HK-2 (cell line): ENCODE measurements around the gene ATXN7L3B.

Experiments used
- DNase-seq: peaks from one replicate; pipeline ENCODE4 v3.0.0-alpha.2; 2018; ENCODE audit not compliant: unreplicated experiment

The ATXN7L3B gene

DNA sequence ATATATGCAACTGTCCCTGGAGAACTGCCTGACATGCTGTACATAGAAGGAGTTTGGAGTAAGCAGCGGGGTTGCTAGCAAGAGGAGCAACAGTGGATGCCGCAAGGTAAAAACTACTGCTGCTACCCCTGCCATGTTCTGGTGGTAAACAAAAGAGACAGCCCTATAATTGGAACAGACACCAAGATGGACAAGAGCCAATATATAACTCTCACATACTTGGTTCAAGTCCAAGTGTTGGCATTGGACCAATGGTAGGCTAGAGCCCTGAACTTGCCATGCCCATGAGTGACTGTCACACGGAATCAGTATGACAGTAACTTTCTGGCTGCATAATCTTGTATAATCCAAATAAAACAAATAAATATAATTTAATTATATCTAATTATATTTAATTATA lies 13.7 kb downstream of the ATXN7L3B start:
- no peak for DNase-seq

DNA sequence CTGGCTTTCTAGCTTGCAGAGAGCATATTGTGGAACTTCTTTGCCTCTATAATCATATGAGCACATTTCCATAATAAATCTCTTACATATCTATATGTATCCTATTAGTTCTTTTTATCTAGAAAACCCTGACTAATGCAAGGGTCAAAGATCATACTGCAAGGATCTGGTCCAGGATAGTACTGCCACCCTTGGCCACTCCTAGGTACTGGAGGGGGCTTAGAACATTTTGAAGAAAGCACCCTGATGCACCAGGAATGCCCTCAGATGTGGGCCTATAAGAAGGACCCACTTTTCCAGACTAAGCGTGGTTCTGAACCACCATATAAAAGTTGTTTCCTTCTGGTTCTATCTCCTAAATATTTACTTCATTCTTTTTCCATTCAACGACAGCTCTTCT lies 14.6 kb downstream of the ATXN7L3B start:
- DNase-seq = no peak

DNA sequence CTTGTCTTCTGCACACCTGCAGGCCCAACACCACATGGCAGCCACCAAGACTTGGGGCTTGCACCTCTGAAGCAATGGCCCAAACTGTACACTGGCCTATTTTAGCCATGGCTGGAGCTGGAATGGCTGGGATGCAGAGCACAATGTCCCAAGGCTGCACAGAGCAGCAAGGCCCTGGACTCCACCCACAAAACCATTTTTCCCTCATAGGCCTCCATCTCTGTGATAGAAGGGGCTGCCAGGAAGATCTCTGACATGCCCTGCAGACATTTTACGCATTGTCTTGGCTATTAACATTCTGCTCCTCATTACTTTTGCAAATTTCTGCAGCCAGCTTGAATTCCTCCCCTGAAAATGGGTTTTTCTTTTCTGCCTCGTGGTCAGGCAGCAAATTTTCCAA lies 22.1 kb downstream of the ATXN7L3B start:
- no peak for DNase-seq

DNA sequence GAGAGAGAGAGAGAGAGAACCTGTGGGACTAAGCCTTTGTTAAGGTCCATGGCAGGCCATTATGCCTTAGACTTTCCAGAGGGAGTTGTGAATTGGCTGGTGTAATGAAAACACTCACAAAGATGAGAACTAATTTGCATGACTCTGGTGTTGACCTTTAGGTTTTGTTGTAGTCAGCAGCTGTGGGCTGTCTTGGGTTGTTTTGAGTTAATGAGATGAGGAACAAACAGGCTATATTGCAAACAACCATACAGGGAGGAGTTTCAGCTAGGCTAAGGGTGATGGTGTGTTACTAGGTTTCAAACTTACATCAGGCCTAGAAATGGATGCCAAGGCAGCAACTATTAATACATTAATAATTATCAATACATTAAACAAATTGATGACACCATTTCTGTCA lies 26.3 kb downstream of the ATXN7L3B start:
- DNase-seq = no peak

DNA sequence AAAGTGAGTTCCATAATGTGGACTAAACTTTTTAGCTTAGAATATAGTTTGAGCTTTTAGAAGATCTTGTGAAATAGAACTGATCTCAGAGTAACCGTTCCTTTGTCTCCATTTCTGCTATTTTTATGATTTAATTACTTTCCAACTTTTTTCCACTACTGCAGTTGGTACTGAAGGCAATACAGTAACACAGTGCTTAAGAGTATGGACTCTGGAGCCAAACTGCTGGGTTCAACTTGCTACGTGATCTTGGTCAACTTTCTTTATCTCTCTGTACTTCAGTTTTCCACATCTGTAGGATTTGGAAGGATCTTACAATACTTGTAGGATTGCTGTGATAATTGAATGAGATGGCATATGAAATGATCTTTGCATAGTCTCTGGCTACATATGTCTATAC lies 40.9 kb downstream of the ATXN7L3B start:
- no peak for DNase-seq

DNA sequence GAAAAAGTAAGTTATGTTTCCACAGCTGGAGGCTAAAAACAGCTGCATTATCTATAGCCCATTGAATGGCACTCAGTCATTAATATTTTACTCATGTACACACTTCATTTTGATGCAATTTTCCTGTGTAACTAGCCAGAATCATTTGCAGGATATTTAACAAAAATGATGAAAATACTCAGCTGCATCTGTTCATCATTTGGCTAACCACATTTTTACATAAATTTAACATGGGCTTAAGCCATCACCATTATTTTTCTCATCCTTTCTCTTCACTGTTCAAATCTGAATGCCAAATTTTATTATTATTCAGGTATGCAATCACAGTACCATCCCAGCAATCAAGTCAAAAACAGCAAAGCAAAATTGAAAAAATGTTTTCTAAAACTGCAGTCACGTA lies 41.8 kb downstream of the ATXN7L3B start:
- DNase-seq = no peak

DNA sequence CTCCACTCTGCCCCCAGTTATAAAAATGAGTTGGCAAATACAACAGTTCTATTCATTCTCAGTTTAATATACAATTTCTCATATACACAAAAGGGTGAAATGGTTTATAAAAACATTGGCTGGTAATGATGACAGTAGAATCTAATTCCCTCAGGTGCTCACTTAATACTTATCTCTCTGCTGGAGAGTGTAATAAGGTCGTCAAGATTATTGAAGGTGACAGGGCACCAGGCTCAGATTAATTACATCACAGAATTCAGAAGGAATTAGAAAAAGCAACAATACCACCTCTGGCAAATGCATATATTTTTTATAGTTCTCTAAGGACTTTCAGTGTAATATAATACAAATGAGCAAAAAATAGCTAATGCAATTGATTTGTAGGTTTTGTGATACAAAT lies 42.3 kb downstream of the ATXN7L3B start:
- no peak for DNase-seq

DNA sequence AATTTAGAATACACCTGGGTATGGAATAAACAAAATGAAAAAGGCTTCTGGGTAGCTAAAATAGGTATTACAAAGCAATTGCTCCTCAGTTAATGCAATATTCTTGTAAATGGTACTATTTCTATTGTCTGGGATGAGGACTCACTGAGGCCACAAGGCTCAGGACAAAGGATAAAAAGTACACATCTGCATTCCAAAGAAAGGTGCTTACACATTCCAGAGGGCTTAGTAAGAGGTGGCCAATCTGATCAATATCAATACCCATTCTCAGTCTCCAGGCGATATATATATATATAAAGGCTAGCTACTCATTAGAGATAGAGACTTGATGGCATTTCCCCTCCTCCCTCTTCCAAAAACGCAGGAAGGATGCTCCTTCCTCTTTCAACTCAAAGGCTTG lies 43.8 kb downstream of the ATXN7L3B start:
- DNase-seq = no peak

DNA sequence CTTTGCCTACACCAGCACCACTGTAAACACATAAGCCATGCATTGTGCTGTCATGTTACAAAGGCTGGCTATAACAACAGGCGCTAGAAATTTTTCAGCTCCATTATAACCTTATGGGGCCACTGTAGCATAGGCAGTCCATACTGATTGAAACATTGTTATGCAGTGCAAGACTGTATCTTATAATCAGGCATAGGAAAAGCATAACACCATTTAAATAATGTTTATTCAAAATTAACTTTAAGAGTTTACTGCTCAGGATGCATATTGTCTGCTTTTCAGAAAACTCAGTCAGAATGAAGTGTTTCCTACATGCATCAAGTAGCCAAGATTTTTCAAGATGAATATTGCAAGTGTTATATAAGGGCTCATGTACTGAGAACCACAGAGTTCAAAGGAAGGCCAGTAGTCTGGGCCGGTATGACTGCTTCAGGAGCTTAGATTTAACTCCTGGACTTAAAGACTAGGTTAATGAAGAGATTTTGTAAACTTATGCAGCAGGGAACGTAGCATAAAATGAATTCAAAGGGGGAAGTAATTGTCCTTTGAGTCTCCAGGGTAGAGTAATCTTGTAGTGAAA lies 46.9 kb downstream of the ATXN7L3B start:
- no peak for DNase-seq

DNA sequence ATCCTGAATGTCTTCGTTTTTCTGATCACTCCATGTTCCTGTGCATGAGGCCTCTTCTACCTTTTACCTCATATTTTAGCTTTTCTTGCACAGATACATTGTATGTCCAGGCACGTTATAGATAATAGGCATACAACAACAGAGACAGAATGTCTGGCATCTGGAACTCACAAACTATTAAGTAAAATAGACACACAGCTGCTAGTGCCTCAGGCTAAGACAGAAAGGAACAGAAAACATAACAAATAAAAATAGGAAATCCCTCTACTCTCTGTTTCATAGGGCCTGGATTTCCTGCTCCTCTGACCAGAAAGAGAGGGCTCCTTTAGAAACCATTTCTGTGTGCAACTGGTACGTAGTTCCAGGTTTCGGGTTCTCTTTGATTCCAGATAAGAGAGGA lies 48.6 kb downstream of the ATXN7L3B start:
- no peak for DNase-seq
